ENCODE results near the gene METTL15. TPM values are rescaled to one million over a fixed set of nuclear protein-coding genes. Genes with fewer than 3 reads are reported as not detected.
"Not testable (repeated sequence)": the region's sequence is repeated elsewhere in the genome, so short reads cannot be mapped to it uniquely, and the experiment has no call there.

Gene METTL15, protein sequence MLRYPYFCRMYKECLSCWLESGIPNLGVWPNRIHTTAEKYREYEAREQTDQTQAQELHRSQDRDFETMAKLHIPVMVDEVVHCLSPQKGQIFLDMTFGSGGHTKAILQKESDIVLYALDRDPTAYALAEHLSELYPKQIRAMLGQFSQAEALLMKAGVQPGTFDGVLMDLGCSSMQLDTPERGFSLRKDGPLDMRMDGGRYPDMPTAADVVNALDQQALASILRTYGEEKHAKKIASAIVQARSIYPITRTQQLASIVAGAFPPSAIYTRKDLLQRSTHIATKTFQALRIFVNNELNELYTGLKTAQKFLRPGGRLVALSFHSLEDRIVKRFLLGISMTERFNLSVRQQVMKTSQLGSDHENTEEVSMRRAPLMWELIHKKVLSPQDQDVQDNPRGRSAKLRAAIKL
- polyA plus RNA-seq (ENCODE audit: insufficient read length), result 22.2 TPM
- long read RNA-seq, donor 1, full-length matches to known transcripts, result 1 of 1 reads
- long read RNA-seq, donor 1, partial matches to known transcripts, result 0 of 1 reads
- long read RNA-seq, donor 1, other reads (novel, unspliced or antisense), result 0 of 1 reads
- long read RNA-seq, donor 2, full-length matches to known transcripts, result 1 of 1 reads
- long read RNA-seq, donor 2, partial matches to known transcripts, result 0 of 1 reads
- long read RNA-seq, donor 2, other reads (novel, unspliced or antisense), result 0 of 1 reads
- long read RNA-seq, donor 3, result 0 reads
- long read RNA-seq, donor 4, result 0 reads
- long read RNA-seq, donor 5, partial matches to known transcripts, result 5 of 5 reads
- long read RNA-seq, donor 5, other reads (novel, unspliced or antisense), result 0 of 5 reads
- long read RNA-seq, donor 6, full-length matches to known transcripts, result 1 of 1 reads
- long read RNA-seq, donor 6, partial matches to known transcripts, result 0 of 1 reads
- long read RNA-seq, donor 6, other reads (novel, unspliced or antisense), result 0 of 1 reads
- long read RNA-seq, donor 7, full-length matches to known transcripts, result 2 of 2 reads
- long read RNA-seq, donor 7, partial matches to known transcripts, result 0 of 2 reads
- long read RNA-seq, donor 7, other reads (novel, unspliced or antisense), result 0 of 2 reads
- long read RNA-seq, donor 8, result 0 reads

DNA sequence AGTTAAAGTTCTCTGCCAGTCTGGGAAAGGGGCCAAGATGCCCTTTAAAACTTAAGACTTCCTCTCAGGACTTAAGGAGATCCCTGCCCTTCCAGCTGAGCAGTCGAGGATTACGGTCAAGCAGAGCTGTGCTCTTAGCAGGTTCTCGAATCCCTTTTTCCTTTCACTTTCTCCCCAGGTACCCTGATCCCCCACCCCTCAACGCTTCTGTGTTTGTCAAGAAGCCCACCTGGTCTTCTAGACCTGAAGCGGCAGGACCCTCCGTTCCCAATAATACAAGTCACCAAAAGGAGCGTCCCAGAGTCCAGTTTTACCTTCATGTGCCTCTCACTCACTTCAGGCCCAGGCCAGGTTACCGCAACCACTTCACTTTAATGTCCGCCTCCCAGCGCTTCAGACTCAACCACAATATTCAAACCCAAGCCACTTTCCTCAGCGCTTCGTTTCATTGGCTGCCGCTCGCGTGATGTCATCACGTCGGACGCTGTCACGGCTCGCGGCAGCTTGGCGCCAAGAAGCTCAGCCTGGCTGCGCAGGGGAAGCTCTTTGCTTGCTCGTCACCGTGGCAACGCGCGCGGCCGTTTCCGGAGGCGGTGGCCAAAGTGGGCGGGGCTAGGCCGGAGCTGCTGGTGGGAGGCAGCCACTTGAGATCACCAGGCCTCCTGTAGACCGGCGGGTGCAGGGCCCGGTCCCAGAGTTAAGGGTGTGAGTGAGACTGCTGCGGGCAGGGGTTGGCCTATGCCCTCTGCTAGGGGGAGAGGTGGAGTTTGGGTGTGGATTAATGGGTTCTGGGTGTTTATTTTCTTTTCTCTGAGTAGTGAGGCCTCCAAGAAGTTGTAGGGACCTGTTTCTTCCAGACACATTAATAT lies at the start of gene METTL15, which contains the start of gene KIF18A:
METTL15 (plus strand) TSS at position 639 of the 869 bp plus-strand sequence. CDS start 4,947 bp downstream, outside the sequence.
KIF18A (minus strand) TSS at position 407 of the 869 bp plus-strand sequence. CDS start 10,209 bp downstream, outside the sequence.
- peak; percentile 98 for DNase-seq

DNA sequence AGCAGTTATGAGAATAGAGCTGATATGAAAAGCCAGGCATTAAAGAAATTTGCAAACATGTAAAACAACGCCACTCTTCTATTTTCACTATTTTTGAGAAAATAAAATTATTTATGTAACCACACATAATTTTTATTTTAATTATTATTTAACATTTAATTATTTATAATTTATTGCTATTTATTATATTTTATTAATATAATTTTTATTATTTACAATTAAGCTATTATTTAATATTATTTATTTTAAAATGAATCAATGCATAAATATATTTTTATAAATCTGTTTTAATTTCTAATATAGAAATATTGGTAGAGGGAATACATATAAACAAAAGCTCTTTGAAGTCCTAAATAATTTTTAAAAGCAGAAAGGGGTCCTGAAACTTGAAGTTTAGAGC lies 36.9 kb upstream of the METTL15 start:
- DNase-seq, result no peak

DNA sequence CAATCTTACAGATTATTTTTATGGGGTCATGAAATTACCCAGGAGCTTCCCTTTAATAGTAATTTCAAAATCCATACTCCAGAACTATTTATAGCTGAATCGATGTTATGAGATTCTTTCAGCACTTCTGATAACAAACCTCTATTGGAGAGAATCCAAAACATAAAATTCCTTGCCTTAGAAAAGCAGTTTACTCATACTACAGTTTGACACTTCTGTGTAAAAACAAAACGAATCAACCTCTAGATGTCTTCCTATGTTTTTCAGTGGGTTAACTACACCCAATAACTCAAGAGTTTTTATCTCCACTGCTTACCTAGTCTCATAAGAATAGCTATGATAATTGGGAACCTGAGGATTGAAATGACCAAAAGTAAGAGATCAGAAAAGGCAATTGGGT lies 35.9 kb upstream of the METTL15 start:
- DNase-seq, result no peak

DNA sequence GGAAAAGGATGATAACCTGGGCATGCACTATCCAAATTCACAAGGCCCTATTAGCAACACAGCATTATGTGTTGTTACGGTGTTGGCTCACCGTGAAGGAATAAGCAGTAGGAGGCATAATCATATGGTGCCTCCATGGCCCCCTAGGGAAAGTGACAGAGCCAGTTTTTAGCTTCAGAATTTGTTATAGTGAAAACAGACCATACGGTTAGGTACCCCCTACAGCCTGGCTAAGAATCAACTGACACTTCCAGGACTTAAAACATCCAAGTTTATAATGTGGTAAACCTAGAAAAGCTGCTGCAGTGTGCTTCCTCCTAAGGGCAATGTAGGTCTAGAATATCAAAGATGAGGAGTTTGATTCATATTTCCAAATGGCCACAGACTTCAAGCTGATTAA lies 30.7 kb upstream of the METTL15 start:
- DNase-seq, result no peak

DNA sequence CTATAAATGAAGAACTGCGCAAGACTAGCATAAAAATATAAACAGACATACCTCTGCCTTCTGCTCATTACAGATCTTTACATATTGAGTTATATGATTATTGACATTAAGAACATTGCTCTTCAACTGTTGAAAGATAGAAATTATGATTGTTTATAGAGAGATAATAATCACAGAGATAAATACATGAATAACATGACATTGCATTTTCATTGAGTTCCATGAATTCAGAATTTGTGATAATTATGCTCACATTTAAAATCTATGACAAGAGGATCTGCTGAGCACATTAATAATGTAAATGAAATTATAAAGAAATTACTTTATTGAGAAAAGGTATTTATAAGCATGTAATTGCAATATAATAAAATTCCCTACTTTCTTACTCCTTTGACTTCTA lies 25.1 kb upstream of the METTL15 start:
- no peak for DNase-seq

DNA sequence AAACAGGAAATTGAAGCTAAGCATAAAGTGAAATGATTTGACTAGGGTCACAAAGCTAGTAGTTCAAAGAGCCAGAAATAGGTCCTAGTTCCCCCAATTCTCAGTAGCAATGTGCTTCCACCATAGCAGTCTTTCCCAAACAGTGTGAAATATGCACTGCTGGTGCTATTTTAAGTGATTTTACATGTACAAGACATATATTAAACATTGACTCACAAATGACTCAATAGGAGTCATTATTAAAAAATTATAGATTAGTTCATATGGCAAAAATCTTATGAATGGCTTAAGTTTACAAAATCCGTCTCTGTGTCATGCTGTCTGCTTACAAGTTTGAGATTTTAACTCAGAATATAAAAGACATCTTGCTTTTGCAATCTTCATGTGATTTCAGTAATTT lies 21.6 kb upstream of the METTL15 start:
- DNase-seq, result no peak

DNA sequence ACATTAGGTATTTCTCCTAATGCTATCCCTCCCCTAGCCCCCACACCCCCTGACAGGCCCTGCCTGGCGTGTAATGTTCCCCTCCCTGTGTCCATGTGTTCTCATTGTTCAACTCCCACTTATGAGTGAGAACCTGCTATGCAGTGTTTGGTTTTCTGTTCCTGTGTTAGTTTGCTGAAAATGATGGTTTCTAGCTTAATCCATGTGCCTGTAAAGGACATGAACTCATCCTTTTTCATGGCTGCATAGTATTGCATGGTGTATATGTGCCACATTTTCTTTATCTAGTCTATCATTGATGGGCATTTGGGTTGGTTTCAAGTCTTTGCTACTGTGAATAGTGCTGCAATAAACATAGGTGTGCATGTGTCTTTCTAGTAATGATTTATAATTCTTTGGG lies 21.0 kb upstream of the METTL15 start:
- not testable (repeated sequence) for DNase-seq

DNA sequence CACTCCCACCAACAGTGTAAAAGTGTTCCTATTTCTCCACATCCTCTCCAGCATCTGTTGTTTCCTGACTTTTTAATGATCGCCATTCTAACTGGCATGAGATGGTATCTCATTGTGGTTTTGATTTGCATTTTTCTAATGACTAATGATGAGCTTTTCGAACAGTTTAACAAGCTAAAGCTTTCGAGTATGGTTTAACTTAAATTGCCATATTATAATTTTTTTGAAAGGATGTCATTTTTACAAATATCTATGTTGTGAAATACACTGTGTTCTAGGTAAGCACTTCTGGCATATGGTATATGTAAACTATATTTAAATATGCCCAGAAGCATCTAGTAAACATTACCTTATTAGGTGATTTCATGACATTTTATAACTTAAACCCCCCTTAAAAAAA lies 20.5 kb upstream of the METTL15 start:
- DNase-seq, result not testable (repeated sequence)

DNA sequence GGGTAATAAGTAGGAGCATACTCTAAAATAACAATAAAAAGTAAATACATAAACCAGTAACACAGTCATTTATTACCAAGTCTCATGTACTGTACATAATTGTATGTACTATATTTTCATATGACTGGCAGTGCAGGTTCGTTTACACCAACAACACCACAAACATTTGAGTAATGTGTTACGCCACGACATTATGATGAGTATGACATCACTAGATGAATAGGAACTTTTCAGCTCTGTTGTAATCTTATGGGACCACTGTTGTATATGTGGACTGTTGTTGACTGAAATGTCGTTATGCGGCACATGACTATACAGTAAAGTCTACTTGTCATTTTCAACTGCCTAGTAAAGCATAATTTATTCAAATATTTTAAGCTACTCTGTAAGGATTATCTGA lies 18.8 kb upstream of the METTL15 start:
- DNase-seq, result no peak

DNA sequence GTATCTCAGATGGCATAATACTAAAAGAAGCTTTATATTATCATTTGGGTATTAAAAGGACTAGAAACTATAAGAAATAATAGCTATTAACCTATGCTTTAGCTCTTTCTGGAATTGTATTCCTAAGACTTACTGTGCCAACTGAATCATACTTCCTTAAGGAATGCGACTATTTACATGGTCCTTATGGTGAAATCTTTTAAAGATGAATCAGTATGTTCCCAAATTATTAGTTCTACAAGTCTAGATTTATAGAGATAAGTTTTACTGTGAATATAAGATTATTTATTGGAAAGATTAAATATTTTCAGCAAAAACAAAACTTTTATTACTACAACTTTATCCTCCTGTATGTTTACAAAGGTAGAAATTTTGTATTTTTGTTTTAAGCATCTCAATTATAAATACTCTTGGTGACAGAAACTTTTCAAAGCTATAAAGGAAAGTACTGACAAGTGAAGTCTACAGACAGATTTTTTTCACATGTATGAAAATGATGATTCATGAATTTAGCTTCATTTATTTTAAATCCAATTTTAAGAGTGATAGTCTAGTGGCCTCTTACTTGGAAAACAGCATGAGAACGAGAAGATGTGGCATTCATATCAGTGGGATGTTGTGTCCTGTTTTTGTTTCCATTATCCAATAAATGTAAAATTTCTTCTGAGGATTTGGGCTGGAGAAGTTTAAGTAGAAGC lies 18.0 kb upstream of the METTL15 start:
- DNase-seq, result no peak

DNA sequence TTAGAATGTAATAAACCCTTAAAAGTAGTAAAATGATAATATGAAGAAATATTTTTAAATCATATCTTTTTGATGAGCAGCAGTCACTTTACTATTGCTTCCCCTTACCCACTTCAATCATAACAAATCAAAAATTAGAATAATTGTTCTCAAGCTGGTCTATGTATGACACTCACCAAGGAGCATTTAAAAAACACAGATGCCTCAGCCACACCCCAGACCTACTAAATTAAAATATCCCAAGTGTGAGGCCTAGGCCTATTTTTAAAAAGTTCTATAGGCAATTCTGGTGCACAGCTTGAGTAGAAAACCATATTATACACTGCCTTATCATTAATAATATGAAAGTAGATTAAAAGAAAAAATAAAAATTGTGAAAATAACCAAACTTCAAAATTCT lies 15.4 kb upstream of the METTL15 start:
- DNase-seq, result no peak

DNA sequence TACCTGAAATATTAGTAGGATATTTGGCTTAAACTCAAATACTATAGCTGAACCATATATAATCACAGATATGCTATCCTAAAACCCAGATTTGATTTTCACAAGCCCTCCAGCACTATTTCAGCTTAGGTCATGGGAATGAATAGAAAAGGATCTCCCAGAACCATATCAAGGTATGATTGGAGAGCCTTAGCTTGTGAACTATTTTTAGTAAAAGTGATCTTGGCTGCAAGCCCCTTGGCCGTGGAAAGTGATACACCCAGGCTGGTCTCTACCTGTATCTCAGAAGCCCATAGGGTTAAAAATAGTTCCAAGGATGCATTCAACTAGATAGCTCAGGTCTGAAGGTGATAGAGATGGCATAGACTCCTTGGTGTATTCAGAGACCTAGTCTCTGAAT lies 9.9 kb upstream of the METTL15 start:
- no peak for DNase-seq

DNA sequence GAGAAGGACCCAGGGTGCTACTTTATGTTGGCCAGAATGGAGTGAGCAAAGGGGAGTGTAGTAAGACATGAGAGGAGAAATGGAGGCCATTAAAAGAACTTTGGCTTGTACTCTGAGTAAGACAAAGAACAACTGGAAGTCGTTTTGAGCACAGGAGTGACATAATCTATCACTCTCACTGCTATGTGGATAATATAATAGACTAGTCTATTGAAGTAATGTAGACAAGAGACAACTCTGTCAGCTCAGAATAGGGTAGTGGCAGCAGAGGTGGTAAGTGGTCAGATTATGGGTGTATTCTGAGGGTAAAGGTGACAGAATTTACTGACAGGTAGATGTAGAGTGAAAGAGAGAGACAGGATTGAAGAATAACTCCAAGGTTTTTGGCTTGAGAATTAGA lies 8.5 kb upstream of the METTL15 start:
- no peak for DNase-seq

DNA sequence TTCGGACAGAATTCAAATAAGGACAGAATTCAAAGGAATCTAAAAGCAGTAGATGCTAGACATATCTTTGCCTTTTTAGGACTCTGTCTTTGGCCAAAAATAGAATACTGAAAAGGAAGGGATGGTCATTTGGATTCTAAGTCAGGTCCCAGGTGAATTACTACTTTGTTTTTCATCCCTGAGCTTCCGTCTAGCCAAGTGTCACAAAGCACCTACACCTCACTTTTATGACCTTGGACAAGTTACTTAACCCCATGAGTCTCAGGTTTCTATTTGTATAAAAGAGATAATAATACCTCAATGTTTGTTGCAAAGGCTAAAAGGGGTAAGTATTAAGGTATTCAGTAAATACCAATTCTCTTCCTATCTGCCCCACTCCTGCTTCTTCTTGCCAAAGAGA lies 7.5 kb upstream of the METTL15 start:
- DNase-seq, result no peak

DNA sequence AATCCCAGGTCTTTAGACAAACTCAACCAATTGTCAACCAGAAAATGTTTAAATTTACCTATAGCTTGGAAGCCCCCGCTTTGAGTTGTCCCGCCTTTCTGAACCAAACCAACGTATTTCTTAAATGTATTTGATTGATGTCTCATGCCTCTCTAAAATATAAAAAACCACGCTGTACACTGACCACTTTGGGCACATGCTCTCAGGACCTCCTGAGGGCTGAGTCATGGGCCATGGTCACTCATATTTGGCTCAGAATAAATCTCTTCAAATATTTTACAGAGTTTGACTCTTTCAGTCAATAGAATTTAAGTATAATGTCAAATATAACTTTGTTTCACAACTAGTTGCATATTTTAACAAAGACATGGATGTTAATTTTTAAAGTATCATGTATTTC lies 5.9 kb upstream of the METTL15 start:
- not testable (repeated sequence) for DNase-seq

DNA sequence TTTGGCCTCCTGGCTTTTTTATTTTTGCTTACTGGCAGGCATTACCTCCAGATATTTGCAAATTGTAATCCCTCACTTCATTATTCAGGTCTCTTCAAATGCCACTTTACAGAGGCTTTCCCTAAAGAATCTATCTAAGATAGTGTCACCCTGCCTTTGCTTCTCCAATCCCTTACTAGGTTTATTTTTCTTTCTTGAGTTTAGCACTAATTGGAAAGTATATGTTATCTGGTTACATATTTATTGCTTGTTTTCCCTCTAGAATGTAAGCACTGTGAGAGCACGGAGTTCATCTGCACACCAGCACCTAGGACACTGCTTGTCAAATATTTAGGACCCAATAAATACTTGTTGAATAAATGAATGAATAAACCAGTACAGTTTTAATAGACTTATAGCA lies 3.8 kb upstream of the METTL15 start:
- DNase-seq, result no peak

DNA sequence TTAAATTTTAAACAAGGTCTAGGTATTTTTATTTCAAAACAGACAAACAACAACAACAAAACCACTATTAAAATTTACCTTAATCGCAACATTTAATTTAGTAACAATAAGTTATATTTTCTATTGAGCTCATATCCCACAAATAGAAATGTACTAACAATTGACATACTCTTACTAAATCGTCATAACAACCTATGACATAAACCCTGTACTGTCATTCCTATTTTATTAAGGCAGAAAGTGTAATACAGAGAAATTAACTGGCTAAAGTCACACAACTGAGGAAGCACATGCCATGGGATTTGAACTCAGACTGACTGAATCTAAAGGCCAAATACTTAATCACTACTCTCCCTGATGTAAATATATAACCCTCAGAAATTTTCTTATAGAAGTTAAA lies 3.2 kb upstream of the METTL15 start:
- DNase-seq, result no peak

DNA sequence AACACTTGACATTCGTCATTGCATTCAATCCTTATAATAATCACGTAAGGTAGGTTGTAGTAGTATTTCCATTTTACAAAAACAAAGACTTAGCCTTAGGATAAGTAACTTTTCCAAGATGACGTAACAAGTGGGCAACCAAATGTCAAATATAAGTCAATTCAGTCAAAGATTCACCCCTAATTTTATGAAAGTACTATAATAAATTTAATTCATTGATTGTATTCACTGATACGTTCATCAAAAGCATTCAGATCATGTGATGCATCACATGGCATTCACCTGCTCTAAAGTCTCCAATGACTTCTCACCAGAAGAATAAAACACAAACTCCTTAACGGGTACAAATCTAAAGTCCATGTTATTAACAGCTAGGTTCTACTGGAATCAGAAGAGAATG lies 2.3 kb upstream of the METTL15 start:
- no peak for DNase-seq

DNA sequence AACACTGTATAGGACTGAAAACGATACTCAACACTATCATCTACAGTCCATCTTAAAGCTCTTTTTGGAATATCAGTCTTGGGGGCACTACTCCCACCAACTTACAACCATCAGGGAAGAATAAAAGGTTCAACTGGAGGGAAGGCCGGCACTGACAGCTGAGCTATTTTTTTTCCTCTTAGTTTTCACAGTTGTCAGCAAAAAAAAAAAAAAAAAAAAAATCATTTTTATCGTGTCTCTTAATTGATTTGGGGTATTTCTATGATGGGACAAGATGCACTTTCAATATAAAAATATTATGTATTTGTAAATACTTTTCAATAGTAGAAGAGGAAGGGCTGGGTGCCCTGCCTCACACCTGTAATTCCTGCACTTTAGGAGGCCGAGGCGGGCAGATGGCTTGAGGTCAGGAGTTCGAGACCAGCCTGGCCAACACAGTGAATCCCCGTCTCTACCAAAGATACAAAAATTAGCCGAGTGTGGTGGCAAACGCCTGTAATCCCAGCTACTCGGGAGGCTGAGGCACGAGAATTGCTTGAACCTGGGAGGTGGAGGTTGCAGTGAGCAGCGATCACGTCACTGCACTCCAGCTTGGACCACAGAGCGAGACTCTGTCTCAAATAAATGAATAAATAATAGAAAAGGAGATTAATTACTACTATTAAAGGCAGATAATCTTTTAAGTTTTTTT lies 1.7 kb upstream of the METTL15 start:
- DNase-seq, result no peak

DNA sequence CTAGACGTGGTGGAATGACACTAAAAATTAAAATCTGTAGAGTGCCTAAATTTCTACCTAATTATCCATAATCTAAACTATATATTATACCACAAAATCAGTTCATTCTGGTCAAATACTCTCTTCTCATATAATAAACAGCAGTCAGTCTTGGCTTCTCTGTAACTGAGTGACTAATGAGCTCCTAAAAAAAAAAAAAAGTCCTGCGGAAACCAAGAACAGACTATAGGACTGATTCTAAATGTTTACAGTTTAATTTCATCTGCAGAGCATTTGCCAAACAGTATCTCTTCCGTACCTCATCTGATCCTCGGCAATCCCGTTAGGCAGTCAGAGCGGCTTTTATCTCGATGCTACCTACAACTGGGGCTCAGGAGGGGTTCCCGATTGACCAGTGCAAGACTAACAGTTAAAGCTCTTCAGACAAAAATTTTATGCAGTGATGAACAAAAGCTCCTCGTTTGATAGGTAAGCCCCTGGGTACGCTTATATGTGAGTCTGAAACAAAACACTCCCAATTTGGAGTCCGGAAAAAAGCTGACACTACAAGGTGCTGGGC lies 918 bp upstream of the METTL15 start:
- DNase-seq, result peak; percentile 46

All from left kidney (tissue), 8 donors.